HG03196 (cell line): ENCODE measurements around the gene SKAP2.

Experiments used
- ATAC-seq: cut with Tn5 transposase; IDR thresholded peaks from one replicate; pipeline ENCODE4 v1.9.1; 2021; ENCODE audit not compliant: unreplicated experiment

SKAP2 gene

GRCh38 chr7:26779978-26780595 is 84.3 kb downstream of the SKAP2 start:
- no peak for ATAC-seq

DNA sequence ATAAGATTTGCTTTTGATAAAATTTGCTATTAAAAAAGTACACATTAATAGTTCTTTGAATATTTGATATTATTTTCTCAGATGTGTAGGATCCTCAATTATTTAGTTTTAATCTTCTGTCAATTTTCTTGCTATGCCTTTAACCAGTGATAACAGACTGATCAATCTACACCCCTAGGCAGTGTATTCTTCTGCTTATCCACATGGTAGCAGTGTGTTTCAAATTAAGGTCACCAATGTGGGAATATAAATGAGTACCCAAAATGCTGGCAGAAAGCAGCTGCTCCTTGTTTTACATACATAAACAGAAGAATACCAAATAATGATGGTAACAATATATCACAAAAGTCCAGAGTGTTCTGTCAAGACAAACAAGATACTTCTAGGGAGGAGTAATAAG is 87.0 kb downstream of the SKAP2 start:
- no peak for ATAC-seq

GRCh38 chr7:26760501-26760900 is 103.9 kb downstream of the SKAP2 start:
- no peak for ATAC-seq

GRCh38 chr7:26759108-26759507 is 105.3 kb downstream of the SKAP2 start:
- no peak for ATAC-seq

GRCh38 chr7:26743205-26743604 is 121.2 kb downstream of the SKAP2 start:
- no peak for ATAC-seq

DNA sequence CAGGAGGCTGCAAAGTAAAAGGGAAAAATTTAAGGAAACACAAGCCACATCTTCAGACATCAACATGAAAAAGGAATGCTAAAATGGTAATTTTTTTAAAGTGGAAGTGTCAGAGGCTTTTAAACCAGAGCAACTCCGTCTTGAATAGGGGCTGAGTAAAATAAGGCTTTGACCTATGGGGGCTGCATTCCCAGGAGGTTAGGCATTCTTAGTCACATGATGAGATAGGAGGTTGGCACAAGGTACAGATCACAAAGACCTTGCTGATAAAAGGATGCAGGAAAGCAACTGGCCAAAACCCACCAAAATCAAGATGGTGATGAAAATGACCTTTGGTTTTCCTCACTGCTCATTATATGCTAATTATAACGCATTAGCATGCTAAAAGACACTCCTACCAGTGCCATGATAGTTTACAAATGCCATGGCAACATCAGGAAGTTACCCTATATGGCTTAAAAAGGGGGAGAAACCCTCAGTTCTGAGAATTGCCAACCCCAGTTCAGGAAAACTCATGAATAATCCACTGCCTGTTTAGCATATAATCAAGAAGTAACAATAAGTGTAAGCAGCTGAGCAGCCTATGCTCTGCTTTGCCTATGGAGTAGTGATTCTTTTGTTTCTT is 128.3 kb downstream of the SKAP2 start:
- ATAC-seq, result no peak

DNA sequence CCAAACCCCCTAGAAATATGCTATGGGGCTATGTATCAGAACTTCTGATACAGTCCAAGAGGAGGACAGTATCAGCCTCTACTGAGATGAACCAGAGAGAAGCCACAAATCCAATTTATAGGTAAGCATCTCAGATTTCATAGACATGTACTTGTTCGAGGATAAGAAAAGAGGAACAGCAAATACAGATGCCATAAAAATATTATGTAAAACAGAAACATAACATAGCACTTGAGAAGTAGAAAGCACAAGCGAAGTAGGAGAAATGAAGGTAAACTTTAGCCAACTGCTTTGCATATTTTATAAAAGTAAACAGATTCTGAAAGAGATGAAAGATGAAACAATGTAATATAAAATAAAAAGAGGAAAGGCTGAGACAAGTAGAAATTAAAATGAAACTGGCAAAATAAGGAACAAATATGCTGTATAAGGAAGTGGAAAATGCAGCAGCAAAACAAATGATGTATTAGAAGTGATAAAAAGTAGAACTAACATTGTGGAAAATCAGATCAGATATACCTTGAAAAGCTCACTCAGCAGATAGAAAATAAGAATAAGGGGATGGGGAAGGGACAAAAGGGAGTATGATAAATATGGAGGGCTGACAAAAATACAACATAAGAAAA is 135.1 kb downstream of the SKAP2 start:
- no peak for ATAC-seq

GRCh38 chr7:26726051-26726450 is 138.3 kb downstream of the SKAP2 start:
- no peak for ATAC-seq

GRCh38 chr7:26724795-26725194 is 139.6 kb downstream of the SKAP2 start:
- no peak for ATAC-seq

DNA sequence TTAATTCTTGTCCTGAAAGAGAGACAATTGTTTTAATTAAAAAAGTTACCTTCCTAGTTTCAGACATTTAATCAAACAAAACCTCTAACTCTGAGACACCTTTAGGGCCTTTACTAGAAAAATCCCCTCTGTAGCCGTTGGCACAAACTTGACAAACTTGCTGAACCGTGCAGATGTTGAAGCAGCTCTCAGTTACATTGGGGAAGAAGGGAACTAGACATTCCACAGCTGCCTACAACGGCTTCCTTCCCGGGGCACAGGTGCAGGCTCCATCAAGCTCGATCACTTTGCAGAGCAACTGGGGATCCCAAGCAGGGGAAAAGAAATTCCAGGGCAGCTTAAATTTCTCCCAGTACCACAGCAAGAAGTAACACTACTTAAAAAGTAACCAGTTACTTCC is 141.3 kb downstream of the SKAP2 start:
- ATAC-seq, result no peak

DNA sequence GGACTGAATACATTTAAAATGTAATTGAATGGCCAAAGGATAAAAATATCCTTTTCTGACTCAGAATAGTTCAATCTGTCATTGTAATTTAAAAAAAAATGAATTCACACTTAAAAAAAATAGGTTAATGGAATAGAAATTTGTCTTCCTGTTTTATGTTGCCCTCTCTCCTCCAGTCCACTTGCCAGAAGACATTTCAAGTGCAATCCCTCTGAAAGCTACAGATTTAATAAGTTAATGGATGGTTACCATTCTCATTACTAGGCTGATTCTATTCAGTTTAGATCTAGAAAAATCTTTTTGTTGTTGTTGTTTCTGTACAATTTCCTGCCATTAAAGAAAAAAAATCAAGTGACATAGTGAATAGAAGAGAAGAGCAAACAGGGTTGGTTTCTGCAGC is 142.9 kb downstream of the SKAP2 start:
- ATAC-seq, result no peak

DNA sequence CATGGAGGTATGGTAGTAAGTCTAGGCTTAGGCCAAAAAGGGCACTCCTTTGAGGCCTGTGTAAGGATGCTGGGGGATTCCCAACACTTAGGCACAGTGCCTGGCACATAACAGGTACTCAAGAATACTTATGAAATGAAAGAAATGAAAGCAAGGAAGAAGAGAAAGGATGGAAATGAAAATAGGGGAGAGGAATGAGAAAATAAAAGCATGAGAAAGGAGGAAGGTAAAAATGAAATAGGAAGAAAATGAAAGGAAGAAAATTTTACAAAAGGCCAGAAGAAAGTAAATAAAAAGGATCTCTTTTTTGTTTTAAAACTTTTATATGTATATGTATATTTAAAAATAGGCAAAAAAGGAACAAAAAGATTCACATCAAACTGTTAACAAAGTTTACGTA is 146.3 kb downstream of the SKAP2 start:
- no peak for ATAC-seq

GRCh38 chr7:26714438-26714837 is 150.0 kb downstream of the SKAP2 start:
- ATAC-seq, result no peak

GRCh38 chr7:26714006-26714405 is 150.4 kb downstream of the SKAP2 start:
- no peak for ATAC-seq

- ATAC-seq, result no peak
These were observed 155.0 kb downstream of the SKAP2 start for GRCh38 chr7:26709210-26709990.

- no peak for ATAC-seq
These were observed 158.8 kb downstream of the SKAP2 start for GRCh38 chr7:26705567-26705966.

- ATAC-seq, result no peak
These were observed 159.6 kb downstream of the SKAP2 start for GRCh38 chr7:26704786-26705185.

- ATAC-seq, result no peak
These were observed 160.4 kb downstream of the SKAP2 start for GRCh38 chr7:26704036-26704435.

DNA sequence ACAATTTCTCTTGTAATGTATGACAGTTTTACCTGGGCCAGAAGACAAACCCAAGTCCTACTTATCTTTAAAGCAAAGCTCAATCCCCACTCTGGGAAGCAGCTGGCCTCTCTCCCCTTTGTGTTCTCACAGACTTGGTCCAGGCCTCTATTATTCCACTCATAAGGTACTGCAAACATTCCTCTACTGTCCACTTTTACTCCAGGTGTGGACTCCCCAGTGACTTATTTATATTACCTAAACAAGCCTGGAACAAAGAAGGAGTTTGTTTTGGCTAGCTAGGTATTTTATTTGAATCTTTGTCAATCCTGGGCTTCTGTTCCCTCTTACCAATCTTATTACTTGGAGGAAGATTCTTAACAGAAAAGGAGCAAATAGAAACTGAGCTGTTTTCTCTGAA is 163.5 kb downstream of the SKAP2 start:
- ATAC-seq, result no peak

- ATAC-seq, result no peak
These were observed 164.0 kb downstream of the SKAP2 start for GRCh38 chr7:26700386-26700785.

- ATAC-seq, result no peak
These were observed 164.6 kb downstream of the SKAP2 start for GRCh38 chr7:26699766-26700165.

- ATAC-seq, result no peak
These were observed 165.6 kb downstream of the SKAP2 start for GRCh38 chr7:26698806-26699205.
